Regular cardiac myocyte (primary cell): ENCODE results near the gene OR8D2. TPM values are rescaled to one million over a fixed set of nuclear protein-coding genes. Genes with fewer than 3 reads are reported as not detected.

Source experiments
- total RNA-seq: library from RNA; depleted of rRNA; stranded (reverse); fragments of >200 nt; gene quantifications from 2 replicates; pipeline ENCODE4 v1.2.3, GENCODE V29; 2014

OR8D2 gene, protein sequence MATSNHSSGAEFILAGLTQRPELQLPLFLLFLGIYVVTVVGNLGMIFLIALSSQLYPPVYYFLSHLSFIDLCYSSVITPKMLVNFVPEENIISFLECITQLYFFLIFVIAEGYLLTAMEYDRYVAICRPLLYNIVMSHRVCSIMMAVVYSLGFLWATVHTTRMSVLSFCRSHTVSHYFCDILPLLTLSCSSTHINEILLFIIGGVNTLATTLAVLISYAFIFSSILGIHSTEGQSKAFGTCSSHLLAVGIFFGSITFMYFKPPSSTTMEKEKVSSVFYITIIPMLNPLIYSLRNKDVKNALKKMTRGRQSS
- total RNA-seq: not detected in 2 replicates

DNA sequence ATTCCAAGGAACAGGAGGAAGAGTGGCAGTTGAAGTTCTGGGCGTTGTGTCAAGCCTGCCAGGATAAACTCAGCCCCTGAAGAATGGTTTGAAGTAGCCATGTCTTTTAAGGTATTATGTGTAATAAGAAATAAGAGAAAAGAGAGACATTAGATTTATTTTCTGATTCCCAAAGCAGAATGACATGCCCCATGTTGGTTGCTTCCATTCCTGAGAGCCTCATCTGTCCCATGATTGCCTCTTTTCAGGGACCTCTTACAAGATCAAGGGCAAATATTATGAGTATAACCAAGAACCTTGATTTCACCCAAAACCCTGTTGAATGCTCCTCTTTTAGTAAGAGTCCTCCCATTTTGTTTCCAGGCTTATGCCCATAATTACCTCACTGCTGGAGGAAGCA is at the start of gene OR8D2:
OR8D2 (minus strand) TSS at position 101 of the 400 bp plus-strand sequence; CDS start at position 101, 0 bp downstream.

DNA sequence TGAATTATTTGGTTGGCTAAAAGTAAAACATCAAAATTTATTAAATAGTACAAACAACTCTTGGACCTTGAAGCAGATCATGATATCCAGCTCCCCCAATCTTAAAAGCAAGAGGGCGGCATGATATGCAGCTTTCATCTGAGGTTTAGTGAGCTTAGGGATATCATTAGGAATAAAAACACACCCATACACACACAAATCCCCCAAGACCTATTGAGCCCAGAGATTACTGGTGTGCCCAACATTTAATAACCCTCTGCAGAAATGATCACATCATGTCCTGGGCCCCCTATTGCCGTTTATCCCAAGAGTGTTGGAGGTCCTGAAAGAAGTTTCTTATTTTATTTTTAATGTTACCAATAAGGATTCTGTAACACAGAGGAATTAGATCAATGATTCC is 6.1 kb downstream of the OR8D2 start, which contains the start of gene OR8D1:
OR8D1 (minus strand) TSS at position 101 of the 400 bp plus-strand sequence. CDS start 3,183 bp downstream, outside the sequence.

Other genes starting within 250 kb of the OR8D2 start
- 11.5 and 13.5 TPM in 2 replicates for gene VWA5A, start 204.7 kb downstream of the OR8D2 start, total RNA-seq
- gene OR10D3, start 136.9 kb downstream of the OR8D2 start, total RNA-seq: not detected in 2 replicates
- not detected in 2 replicates for gene OR8G1, start 79.1 kb downstream of the OR8D2 start, total RNA-seq
- not detected in 2 replicates for gene OR8G5, start 63.8 kb downstream of the OR8D2 start, total RNA-seq
- under 0.01 TPM in 1 of 2 replicates, not detected in the other for gene OR8D1, start 6.2 kb downstream of the OR8D2 start, total RNA-seq
- not detected in 2 replicates for gene OR8B2, start 64.3 kb upstream of the OR8D2 start, total RNA-seq
- not detected in 2 replicates for gene OR8B3, start 78.8 kb upstream of the OR8D2 start, total RNA-seq
- not detected in 2 replicates for gene OR8B4, start 104.7 kb upstream of the OR8D2 start, total RNA-seq
- gene OR8B8, start 125.5 kb upstream of the OR8D2 start, total RNA-seq: not detected in 2 replicates
- gene OR8B12, start 223.5 kb upstream of the OR8D2 start, total RNA-seq: not detected in 2 replicates
- not detected in 2 replicates for gene OR8A1, start 249.8 kb upstream of the OR8D2 start, total RNA-seq